Peyer's patch (tissue), 4 donors: ENCODE results near the gene EHD1. TPM values are rescaled to one million over a fixed set of nuclear protein-coding genes. Genes with fewer than 3 reads are reported as not detected.
A peak's percentile ranks its signal among the peaks of the same experiment; 100 is the strongest.

Experiments used
- DNase-seq, 3 donors: peaks; one replicate each; pipeline ENCODE4 v3.0.0-alpha.2; 2017 to 2019
- H3K27ac ChIP-seq, 4 donors: fragments of 200-600 bp; sonication (generic); one replicate each; pipeline ENCODE4 v1.5.1; 2016 to 2019
- H3K27me3 ChIP-seq, 2 donors: fragments of 200-600 bp; sonication (generic); one replicate each; pipeline ENCODE4 v1.5.1; 2019
- H3K36me3 ChIP-seq, 3 donors: fragments of 200-600 bp; sonication (generic); one replicate each; pipeline ENCODE4 v1.5.1; 2016 to 2019
- H3K4me1 ChIP-seq, 4 donors: fragments of 200-600 bp; sonication (generic); one replicate each; pipeline ENCODE4 v1.5.1; 2016 to 2019
- H3K4me3 ChIP-seq, 4 donors: fragments of 200-600 bp; sonication (generic); 1 replicate in 3 of 4; 2 replicates in 1 of 4; pipeline ENCODE4 v1.5.1; 2016 to 2019; ENCODE audit warnings: mild to moderate bottlenecking in 1 of 4
- H3K9me3 ChIP-seq, 4 donors: fragments of 200-600 bp; sonication (generic); one replicate each; pipeline ENCODE4 v1.5.1; 2016 to 2019; ENCODE audit warnings: mild to moderate bottlenecking in 1 of 4
- POLR2A ChIP-seq, 2 donors: fragments of 450-650 bp; IDR thresholded peaks; one replicate each; pipeline ENCODE4 v1.5.1; 2017; ENCODE audit warnings: antibody characterized with exemption in 2 of 2, mild to moderate bottlenecking in 2 of 2, moderate library complexity in 2 of 2
- total RNA-seq, 4 donors: library from RNA; depleted of rRNA; stranded (reverse); fragments of >200 nt; gene quantifications; one replicate each; pipeline ENCODE4 v1.1.0, GENCODE V29; 2016
- TF ChIP-seq, protein P1 (sequence below), 6 experiments: fragments of 450-650 bp in 4 of 6; fragments of 200-600 bp in 2 of 6; sonication (generic) in 1 of 6; IDR thresholded peaks; one replicate each; pipeline ENCODE4 v1.5.1; 2017 to 2019; ENCODE audit warnings: antibody characterized with exemption in 6 of 6, mild to moderate bottlenecking in 3 of 6, moderate library complexity in 1 of 6

The EHD1 gene
- total RNA-seq, 4 donors from 2014 or later: 56.2 to 185 (median 98.6) TPM

- H3K27ac ChIP-seq: peak overlapping the region; percentile 14 to 87 (median 65)
- TF ChIP-seq, protein P1, sequence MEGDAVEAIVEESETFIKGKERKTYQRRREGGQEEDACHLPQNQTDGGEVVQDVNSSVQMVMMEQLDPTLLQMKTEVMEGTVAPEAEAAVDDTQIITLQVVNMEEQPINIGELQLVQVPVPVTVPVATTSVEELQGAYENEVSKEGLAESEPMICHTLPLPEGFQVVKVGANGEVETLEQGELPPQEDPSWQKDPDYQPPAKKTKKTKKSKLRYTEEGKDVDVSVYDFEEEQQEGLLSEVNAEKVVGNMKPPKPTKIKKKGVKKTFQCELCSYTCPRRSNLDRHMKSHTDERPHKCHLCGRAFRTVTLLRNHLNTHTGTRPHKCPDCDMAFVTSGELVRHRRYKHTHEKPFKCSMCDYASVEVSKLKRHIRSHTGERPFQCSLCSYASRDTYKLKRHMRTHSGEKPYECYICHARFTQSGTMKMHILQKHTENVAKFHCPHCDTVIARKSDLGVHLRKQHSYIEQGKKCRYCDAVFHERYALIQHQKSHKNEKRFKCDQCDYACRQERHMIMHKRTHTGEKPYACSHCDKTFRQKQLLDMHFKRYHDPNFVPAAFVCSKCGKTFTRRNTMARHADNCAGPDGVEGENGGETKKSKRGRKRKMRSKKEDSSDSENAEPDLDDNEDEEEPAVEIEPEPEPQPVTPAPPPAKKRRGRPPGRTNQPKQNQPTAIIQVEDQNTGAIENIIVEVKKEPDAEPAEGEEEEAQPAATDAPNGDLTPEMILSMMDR (IDR thresholded peaks at IDR 0.05): no peak
- peak; percentile 33 to 50 for TF ChIP-seq POLR2A (IDR thresholded peaks at IDR 0.05)
- DNase-seq: peak in 2 of 3 donors; percentile 80 to 83
These were observed 7.2 kb upstream of the EHD1 start for GRCh38 chr11:64885367-64886286.

GRCh38 chr11:64884019-64884418 is 5.6 kb upstream of the EHD1 start:
- TF ChIP-seq POLR2A (IDR thresholded peaks at IDR 0.05): no peak
- TF ChIP-seq, protein P1 (IDR thresholded peaks at IDR 0.05): no peak
- Histone ChIP-seq H3K9me3 (no peaks in the 10 kb centered on the region), H3K36me3 (no peaks in the 10 kb centered on the region), H3K4me1 (peaks cover 3 to 37% (median 30%) of the 10 kb centered on the region in 4 donors), H3K4me3 (no peak overlapping the region), H3K27me3 (no peaks in the 10 kb centered on the region), H3K27ac (peak overlapping the region in 1 of 4 donors; percentile 6)
- no peak for DNase-seq

More at GRCh38 chr11:64885367-64886286, 7.2 kb upstream of the EHD1 start:
- Histone ChIP-seq H3K27me3 (no peaks in the 10 kb centered on the region), H3K9me3 (no peaks in the 10 kb centered on the region), H3K36me3 (peaks cover 0 to 7% (median 0%) of the 10 kb centered on the region in 3 donors), H3K4me1 (peaks cover 3 to 21% (median 15%) of the 10 kb centered on the region in 4 donors), H3K4me3 (no peak overlapping the region)

- no peak for DNase-seq
- no peak overlapping the region for H3K4me3 ChIP-seq
- TF ChIP-seq, protein P1 (IDR thresholded peaks at IDR 0.05): no peak
- no peak for TF ChIP-seq POLR2A (IDR thresholded peaks at IDR 0.05)
- peaks cover 3 to 35% (median 29%) of the 10 kb centered on the region in 4 donors for H3K4me1 ChIP-seq
- peak overlapping the region in 1 of 4 donors; percentile 6 for H3K27ac ChIP-seq
- no peaks in the 10 kb centered on the region for H3K27me3 ChIP-seq
- H3K36me3 ChIP-seq: no peaks in the 10 kb centered on the region
- H3K9me3 ChIP-seq: no peaks in the 10 kb centered on the region
These were observed 5.2 kb upstream of the EHD1 start for GRCh38 chr11:64883575-64883974.

GRCh38 chr11:64882243-64882642 is 3.8 kb upstream of the EHD1 start:
- TF ChIP-seq POLR2A (IDR thresholded peaks at IDR 0.05): no peak
- TF ChIP-seq, protein P1 (IDR thresholded peaks at IDR 0.05): no peak
- no peak for DNase-seq
- Histone ChIP-seq H3K4me3 (no peak overlapping the region), H3K9me3 (no peaks in the 10 kb centered on the region), H3K4me1 (peaks cover 0 to 31% (median 18%) of the 10 kb centered on the region in 4 donors), H3K27ac (peak overlapping the region in 2 of 4 donors; percentile 7 to 26), H3K27me3 (no peaks in the 10 kb centered on the region), H3K36me3 (no peaks in the 10 kb centered on the region)

DNA sequence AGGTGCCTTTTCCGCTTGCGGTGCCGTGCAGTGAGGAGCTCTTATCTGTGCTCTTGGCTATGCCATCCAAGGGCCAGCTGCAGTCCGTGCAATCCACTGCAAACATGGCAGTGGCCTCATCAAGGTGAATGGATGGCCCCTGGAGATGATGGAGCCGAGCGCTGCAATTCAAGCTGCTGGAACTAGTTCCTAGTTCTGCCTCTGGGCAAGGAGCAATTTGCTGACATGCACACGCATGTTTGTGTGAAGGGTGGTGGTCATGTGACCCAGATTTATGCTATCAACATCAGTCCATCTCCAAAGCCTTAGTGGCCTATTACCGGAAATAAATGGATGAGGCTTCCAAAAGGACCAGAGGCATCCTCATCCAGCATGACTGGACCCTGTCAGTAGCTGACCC is 3.1 kb upstream of the EHD1 start:
- Histone ChIP-seq H3K36me3 (no peaks in the 10 kb centered on the region), H3K4me3 (no peak overlapping the region), H3K4me1 (peaks cover 0 to 39% (median 17%) of the 10 kb centered on the region in 4 donors), H3K9me3 (no peaks in the 10 kb centered on the region), H3K27me3 (no peaks in the 10 kb centered on the region), H3K27ac (peak overlapping the region in 3 of 4 donors; percentile 9 to 94 (median 26))
- DNase-seq: no peak
- TF ChIP-seq POLR2A (IDR thresholded peaks at IDR 0.05): no peak
- TF ChIP-seq, protein P1 (IDR thresholded peaks at IDR 0.05): no peak
